ENCODE results near the gene TRIM24. TPM values are rescaled to one million over a fixed set of nuclear protein-coding genes. Genes with fewer than 3 reads are reported as not detected.
"Not testable (repeated sequence)": the region's sequence is repeated elsewhere in the genome, so short reads cannot be mapped to it uniquely, and the experiment has no call there.

The TRIM24 gene
- total RNA-seq = 16.4 TPM

DNA sequence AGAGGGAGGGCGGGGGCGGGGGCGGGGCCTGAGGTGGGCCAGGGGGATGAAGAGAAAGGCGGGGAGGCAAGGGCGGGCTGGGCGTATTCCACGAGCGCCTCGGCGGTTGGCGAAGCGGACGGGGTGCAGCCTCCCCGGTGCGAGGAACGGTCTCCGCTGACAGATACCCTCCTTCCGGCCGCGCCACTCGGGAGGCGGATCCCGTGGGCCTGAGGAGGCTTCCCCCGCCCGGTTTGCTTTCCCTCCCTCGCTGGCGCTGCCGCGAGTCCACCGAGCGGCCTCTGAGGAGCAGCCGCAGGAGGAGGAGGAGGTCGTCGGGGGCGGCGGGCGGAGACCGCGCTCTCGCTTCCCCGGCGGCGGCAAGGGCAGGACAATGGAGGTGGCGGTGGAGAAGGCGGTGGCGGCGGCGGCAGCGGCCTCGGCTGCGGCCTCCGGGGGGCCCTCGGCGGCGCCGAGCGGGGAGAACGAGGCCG is at the start of gene TRIM24:
Gene TRIM24 (plus strand): TSS at position 84 of the 473 bp plus-strand sequence. CDS start 290 bp downstream, at position 374.
- peak; percentile 86 for ATAC-seq
- DNase-seq (ENCODE audit: low spot score) = peak; percentile 99

DNA sequence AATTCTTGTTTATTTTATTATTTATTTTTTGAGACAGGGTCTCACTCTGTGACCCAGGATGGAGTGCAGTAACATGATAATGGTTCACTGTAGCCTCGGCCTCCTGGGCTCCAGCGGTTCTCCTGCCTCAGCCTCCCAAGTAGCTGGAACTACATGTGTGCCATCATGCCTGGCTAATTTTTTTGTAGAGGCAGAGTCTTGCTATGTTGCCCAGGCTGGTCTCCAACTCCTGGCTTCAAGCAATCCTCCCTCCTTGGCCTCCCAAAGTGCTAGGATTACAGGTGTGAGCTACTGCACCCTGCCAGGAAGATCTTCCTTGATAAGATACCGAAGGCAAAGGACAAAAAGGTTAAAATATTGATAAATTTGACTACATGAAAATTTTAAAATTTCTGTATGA is 48.0 kb upstream of the TRIM24 start:
- not testable (repeated sequence) for DNase-seq (ENCODE audit: low spot score); ATAC-seq

DNA sequence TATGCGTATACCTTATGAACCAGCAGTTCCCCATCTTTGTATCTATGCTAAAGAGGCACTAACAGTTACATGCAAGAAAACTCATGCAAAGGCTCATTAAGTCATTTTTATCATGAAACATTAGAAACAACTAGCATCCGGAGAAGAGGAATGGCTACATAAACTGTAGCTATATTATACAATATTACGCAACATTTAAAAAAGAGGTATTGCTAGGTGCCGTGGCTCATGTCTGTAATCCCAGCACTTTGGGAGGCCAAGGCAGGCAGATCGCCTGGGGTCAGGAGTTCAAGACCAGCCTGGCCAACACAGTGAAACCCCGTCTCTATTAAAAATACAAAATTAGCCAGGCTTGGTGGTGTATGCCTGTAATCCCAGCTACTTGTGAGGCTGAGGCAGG is 47.1 kb upstream of the TRIM24 start:
- not testable (repeated sequence) for DNase-seq (ENCODE audit: low spot score); ATAC-seq

DNA sequence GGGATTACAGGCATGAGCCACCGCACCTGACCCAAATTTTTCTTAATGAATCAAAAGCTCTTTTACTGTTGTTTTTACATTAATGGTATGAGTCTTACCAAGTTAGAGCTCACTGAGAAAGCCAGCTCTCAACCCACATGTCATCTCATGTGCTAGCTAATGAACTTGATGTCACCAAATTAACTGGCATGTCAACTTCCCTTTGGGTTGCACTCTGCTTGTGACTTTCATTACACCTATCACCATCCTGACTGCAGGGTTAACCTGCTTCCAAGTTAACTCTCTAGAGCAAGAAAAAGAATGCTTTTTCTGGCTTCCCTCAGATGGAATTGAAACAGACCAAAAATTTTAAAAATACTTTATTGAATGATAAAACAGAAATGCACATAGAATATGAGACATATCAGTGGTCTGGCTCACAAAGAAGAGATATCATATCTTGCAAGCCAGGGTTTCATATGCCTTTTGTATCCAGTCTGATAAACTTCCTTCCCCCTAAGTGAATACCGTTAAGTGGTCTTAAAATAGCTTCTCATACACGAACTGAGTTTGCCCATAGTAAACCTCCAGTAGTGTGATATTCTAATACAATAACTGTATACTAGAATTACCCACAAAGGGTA is 42.9 kb upstream of the TRIM24 start:
- ATAC-seq = no peak
- DNase-seq (ENCODE audit: low spot score) = no peak

DNA sequence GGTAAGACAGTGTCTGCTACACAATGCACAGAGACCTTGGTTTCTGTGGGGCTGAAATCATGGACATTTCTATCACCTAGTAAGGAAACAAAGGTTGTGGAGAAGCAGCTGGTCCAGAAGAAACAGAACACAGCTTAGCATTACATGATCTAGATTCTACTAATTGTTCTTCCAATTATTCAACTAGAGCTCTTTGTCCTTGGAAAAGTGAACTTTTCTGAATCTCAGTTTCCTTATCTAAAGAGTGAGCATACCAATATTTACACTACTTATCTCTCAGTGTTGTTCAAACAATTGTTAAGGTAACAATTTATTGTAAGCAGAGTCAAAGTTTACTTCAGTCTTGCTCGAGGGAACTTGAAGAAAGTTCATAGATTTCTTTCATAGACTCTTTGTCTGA is 42.3 kb upstream of the TRIM24 start:
- DNase-seq (ENCODE audit: low spot score) = no peak
- ATAC-seq = no peak

DNA sequence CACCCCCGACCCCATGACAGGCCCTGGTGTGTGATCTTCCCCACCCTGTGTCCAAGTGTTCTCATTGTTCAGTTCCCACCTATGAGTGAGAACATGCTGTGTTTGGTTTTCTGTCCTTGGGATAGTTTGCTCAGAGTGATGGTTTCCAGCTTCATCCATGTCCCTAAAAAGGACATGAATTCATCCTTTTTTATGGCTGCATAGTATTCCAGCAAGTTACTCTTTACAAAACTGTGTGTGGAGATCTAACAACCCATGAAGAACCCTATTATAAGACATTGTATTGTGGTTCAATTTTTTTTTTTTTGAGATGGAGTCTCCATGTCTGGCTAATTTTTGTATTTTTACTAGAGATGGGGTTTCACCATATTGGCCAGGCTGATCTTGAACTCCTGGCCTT is 41.7 kb upstream of the TRIM24 start:
- ATAC-seq; DNase-seq (ENCODE audit: low spot score): not testable (repeated sequence)

DNA sequence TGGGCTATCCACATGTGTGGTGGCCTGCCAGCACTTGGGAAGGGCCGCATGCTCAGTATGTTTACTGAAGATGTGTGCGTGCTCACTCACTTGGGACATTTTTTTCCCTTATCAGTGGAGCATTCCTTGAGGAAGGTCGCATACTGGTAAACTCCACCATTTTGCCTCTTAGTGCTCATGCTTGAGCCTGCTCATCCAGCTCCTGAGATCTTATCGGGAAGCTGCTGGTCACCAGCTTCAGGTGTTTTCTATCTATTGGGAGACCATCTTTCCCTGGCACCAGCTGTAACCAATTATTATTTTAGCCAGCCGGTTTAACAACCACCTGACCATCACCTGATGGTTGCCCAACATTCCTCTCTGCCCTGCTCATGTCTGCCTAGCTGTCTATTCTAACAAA is 35.0 kb upstream of the TRIM24 start:
- ATAC-seq = no peak
- no peak for DNase-seq (ENCODE audit: low spot score)

DNA sequence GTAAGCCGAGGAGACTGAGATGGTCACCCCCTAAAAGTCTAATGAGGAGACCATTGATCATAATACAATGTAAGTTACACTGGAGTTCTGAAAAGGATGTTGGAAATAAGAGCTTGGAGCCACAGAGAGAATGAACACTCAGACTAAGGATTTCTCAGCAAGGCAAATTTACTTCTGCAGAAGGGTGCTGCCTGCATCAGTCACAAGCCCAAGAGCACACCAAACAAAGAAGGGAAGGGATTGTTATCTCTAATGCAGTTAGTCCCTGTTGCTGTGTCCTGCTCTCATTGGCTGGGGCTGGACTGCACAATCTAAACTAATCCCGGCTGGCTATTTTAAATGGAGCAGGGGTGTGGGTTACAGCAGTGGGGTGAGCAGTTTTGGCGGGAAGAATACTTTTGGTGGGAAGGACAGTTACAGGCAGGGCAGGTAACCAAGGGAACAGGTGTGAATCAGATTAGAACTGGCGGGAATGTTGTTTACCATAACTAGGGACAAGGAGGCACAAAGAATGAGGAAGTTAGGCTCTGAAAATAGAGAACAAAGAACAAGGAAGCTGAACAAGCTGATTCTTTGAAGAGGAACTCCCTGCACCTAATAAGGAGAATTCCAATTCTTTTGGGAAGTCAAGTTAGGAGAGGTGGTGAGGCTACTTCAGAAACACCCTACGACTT is 30.3 kb upstream of the TRIM24 start:
- ATAC-seq (no peak), DNase-seq (ENCODE audit: low spot score) (no peak)

DNA sequence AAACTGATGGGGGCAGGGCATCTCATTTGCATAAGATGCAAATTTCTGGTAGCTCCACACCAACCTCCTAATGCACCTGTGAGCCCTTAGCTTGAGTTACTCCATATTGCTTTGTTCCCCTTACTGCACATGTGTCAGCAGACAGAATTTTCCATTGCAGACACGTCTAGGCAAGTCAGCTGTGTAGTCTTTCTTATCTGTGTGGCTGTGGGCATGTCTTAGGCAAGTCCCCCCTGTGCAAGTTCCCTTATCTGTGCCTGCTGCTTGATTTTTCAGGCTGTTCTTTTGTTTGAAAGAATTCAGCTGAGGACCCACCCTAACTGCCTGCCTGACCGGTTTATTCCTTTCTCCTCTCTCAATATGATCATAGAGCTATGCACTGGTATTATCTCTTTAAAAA is 28.5 kb upstream of the TRIM24 start:
- ATAC-seq = no peak
- DNase-seq (ENCODE audit: low spot score) = no peak

DNA sequence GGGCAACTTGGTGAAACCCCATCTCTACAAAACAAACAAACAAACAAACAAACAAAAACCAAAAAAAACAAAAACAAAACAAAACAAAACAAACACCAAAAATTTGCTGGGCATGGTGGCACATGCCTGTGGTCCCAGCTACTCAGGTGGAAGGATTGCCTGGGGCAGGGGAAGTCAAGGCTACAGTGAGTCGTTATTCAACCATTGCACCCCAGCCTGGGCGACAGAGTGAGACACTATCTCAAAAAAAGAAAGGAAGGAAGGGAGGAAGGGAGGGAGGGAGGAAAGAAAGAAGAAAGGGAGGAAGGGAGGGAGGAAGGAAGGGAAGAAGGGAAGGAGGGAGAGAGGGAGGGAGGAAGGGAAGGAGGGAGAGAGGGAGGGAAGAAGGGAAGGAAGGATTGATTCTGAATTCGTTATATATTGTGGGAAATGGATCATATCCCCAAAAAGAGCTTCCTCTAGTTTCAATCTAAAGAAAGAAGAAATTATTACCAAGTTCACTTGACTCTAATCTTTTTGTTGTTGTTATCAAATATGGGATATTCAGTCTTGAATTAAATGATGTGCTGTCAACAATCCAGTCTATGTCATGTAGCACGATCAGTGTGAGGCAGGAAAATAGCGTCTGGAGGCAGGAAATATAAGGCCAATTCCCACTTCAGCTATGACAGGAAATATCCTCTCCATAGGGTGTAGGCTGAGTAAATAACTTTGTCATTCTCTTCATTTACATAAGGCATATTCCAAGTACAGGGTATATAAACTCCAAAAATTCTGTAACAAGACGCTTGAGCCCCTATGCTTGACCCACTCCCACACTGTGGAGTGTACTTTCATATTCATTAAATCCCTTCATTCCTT is 26.2 kb upstream of the TRIM24 start:
- ATAC-seq (no peak), DNase-seq (ENCODE audit: low spot score) (no peak)

DNA sequence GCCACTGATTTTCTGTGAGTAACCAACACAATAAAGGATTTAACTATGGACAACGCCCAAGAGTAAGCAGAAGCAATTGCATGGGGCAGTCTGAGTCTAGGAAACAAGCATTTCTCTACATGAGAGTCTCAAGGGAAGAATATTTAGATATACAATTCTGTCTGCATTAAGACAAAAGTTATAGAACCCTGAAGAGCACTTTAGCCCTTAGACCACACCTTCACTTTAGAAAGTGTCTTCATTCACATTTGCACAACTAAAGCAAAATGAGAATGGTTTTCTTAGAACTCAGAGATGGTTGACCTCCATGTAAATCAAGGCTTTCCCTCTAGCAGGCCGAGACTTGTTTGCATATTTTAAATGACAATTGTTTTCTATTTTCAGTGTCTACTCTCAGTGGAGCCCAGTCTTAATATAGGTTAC is 25.5 kb upstream of the TRIM24 start:
- ATAC-seq (no peak), DNase-seq (ENCODE audit: low spot score) (no peak)

DNA sequence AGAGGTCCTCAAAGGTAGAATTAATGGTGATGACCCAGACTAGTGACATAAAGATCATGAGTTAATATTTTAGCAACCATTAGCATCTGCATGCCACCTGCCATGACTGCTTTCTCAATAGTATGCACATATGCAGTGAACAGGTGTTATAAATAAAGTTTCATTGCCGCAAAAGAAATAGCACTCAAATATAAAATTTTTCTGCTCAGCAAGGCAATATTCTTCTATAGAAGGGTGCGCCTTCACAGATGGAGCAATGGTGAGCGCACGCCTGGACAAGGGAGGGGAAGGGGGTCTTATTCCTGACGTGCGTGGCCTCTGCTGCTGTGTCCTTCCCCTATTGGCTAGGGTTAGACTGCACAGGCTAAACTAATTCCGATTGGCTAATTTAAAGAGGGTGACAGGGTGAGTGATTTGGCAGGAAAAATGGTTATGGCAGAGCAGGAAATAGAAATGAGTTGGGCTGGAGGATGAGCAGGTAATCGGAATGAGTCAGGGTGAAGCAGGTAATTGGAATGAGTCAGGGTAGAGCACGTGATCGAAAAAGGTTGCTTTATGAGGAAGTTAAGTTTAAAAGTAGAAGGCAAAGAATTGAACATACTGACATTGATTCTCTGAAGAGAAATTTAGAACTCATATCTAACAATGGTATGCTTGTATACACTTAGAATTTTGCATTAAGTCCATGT is 24.7 kb upstream of the TRIM24 start:
- ATAC-seq (no peak), DNase-seq (ENCODE audit: low spot score) (no peak)

DNA sequence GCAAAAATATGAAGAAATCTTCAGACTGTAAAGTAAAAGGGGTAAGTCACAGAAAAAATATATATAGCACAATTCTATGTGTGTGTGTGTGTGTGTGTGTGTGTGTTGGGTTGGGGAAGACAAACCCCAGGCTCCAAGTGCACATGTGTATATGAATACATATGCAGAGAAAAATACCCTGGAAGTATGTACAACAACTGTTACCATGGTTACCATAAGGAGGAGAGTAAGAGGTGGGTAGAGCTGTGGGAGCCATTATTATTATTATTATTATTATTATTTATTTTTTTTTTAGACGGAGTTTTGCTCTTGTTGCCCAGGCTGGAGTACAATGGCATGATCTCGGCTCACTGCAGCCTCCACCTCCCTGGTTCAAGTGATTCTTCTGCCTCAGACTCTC is 23.7 kb upstream of the TRIM24 start:
- ATAC-seq (no peak), DNase-seq (ENCODE audit: low spot score) (no peak)

DNA sequence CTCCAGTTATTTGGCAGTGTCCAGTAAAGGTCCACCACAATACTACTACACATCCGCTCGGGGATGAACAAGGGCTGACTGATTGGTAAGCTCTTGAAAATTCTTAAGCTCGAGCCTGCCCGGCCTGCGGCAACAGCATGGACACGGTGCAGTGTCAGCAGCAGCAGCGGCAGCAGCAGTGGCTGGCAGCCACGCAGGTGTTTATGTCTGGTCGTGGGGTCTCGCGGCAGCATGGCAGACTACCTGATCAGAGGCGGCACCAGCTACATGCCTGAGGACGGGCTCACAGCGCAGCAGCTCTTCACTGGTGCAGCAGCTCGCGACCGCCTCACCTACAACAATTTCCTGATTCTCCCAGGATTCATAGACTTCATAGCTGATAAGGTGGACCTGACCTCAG is 19.6 kb upstream of the TRIM24 start:
- no peak for DNase-seq (ENCODE audit: low spot score)
- ATAC-seq = no peak

DNA sequence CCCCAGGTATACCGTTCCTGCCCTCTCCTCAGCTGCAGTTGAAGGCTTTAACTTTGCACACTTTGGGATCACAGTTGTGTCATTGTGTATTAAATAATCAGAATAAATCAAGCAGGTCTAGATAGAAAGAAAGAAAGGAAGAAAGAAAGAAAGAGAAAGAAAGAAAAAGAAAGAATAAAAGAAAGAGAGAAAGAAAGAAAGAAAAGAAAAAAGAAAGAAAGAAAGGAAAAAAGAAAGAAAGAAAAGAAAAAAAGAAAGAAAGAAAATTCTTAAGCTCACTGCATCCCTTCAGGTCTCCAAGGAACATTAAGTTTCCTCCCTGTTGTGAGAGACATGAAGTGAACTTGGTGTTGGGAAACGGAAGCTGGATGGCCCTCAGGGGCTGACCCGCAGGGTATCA is 17.2 kb upstream of the TRIM24 start:
- DNase-seq (ENCODE audit: low spot score) = no peak

DNA sequence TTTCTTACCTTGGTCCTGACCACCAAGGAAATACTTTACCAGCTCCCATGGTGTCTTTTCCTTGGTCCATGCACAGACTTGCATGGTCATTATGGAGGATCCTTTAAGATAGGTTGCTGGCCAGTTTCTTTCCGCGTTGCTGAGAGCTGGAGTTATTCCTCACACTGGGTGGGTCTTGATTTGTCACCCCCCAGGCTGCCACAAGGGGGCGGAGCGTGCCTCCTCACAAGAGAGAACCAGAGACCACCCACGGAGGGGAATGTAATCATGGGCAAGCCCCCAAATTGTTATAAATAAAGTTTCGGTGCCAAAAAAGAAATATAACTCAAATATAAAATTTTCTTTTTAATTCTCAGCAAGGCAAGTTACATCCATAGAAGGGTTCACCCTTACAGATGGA is 10.5 kb upstream of the TRIM24 start:
- ATAC-seq (no peak), DNase-seq (ENCODE audit: low spot score) (no peak)

More for the DNA sequence above, 17.2 kb upstream of the TRIM24 start:
- ATAC-seq = no peak

DNA sequence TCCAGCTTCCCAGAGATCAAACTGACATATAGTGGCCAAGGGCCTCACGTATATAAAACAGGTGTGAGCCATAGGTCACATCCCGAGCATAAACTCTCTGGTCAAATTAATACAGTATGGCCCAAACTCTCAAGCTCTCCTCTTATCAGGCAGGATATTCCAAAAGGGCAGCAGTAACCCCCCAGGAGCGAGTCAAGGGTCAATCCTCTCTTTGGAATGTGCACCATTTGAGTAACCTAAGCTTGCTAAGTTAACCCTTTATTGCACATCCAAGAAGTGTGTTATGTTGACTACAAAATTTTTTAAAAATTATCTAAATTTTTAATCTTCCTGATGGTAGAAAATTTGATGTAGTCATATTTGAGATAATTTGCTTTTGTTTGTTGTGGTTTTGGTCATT is 4.5 kb upstream of the TRIM24 start:
- ATAC-seq = no peak
- DNase-seq (ENCODE audit: low spot score) = no peak

DNA sequence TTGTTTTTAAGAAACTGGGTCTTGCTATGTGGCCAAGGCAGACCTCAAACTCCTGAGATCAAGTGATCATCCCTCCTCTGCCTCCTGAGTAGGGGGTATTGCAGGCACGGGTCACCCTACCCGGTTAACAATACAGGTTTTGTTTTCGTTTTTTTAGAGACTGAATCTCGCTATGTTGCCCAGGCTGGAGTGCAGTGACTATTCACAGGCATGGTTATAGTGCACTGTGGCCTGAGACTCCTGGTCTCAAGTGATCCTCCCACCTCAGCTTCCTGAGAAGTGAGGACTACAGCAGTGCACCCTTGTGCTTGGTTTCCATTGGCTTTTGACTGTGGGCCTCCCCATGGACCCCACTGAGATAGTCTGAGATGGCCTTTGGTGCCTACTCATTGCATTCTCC is 3.8 kb upstream of the TRIM24 start:
- DNase-seq (ENCODE audit: low spot score) (no peak), ATAC-seq (no peak)

DNA sequence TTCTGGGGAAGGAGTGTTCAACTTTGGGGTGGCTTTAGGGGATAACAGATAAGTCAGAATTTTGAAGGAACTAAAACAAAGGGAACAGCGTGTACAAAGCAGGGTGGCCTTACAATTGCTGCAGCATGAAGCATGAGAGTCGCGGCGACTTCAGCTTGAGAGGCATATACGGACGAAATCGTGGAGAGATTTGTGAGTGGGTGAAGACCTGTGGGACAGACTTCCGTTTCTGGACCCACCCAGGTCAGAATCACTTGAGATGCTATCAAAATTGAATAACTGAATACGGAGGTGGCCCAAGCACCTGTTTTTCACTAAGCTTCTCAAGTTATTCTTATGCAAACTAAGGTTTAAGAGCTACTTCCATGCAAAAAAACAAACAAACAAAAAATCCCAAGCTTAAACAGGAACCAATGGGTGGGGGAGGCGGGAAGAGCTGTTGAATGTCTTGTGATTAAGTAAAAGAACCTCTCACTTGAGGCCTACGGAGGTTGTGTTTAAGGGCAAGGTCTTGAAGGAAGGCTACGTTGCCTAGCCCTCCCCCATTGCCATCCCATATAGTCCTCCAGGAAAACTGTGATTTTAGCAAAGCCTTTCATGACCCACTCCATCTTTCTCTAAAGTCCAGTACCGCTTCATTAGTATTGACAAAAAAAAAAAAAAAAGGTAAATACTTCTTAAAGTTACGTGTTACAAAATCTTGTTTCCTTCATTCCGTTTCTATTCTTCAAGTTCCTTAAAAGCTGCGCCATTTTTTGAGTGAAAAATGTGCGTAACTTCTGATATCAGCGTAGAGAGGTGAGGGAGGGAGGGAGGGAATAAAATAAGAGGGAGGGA is 1.3 kb upstream of the TRIM24 start:
- DNase-seq (ENCODE audit: low spot score) (no peak), ATAC-seq (no peak)
